Testis (tissue), 2 donors: ENCODE data around the gene DENND4B.

Experiments
- POLR2A ChIP-seq: fragments of 450-650 bp; IDR thresholded peaks from one replicate; pipeline ENCODE4 v1.6.1; 2017; ENCODE audit warnings: antibody characterized with exemption, mild to moderate bottlenecking, moderate library complexity
- TF ChIP-seq, protein P1 (sequence below), 3 experiments: fragments of 450-650 bp in 2 of 3; fragments of 200-600 bp in 1 of 3; sonication (generic) in 1 of 3; IDR thresholded peaks; one replicate each; pipeline ENCODE4 v1.5.1; 2016 to 2019; ENCODE audit warnings: antibody characterized with exemption in 3 of 3, mild to moderate bottlenecking in 2 of 3, moderate library complexity in 1 of 3

DNA sequence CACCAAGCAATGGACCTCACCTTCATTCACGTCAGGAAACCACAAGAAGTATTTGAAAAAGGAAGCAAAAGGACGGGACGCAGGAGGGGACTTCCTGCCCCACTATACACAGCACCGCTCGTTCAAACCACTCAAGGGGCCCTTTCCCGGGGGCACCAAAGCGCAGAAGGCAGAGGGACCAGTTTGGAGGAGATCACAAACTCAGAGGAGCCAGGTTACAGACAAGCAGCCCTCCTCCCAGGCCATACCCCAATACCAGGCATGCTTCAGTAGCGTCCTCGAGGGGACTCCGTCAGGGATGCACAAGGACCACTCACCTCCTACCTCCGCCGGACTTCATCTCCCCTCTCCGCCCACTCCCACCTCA, 11.2 kb upstream of the DENND4B start:
- TF ChIP-seq, protein P1, sequence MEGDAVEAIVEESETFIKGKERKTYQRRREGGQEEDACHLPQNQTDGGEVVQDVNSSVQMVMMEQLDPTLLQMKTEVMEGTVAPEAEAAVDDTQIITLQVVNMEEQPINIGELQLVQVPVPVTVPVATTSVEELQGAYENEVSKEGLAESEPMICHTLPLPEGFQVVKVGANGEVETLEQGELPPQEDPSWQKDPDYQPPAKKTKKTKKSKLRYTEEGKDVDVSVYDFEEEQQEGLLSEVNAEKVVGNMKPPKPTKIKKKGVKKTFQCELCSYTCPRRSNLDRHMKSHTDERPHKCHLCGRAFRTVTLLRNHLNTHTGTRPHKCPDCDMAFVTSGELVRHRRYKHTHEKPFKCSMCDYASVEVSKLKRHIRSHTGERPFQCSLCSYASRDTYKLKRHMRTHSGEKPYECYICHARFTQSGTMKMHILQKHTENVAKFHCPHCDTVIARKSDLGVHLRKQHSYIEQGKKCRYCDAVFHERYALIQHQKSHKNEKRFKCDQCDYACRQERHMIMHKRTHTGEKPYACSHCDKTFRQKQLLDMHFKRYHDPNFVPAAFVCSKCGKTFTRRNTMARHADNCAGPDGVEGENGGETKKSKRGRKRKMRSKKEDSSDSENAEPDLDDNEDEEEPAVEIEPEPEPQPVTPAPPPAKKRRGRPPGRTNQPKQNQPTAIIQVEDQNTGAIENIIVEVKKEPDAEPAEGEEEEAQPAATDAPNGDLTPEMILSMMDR (IDR thresholded peaks at IDR 0.05): no peak
- no peak for TF ChIP-seq POLR2A
